Body of pancreas (tissue), 4 donors: ENCODE results near the gene NOTCH3.

ENCODE experiments used
- CTCF ChIP-seq, 7 experiments: fragments of 450-650 bp in 4 of 7; fragments of 200-600 bp in 3 of 7; sonication (generic) in 3 of 7; IDR thresholded peaks; one replicate each; pipeline ENCODE4 v1.5.1; 2016 to 2019; ENCODE audit warnings: antibody characterized with exemption in 7 of 7
- POLR2A ChIP-seq, 3 donors: fragments of 450-650 bp; IDR thresholded peaks; one replicate each; pipeline ENCODE4 v1.6.1; 2016; ENCODE audit warnings: antibody characterized with exemption in 3 of 3, mild to moderate bottlenecking in 2 of 3

GRCh38 chr19:15109768-15110417 is 90.9 kb downstream of the NOTCH3 start:
- TF ChIP-seq CTCF (IDR thresholded peaks at IDR 0.05) (no peak), POLR2A (IDR thresholded peaks at IDR 0.05) (no peak)
